Activated CD4-positive, alpha-beta T cell treated with anti-CD3 and anti-CD28 coated beads, Interleukin-2, amount 50 U/mL, for 1 hour (primary cell): ENCODE data around the gene RGPD5.
"Not testable (repeated sequence)": the region's sequence is repeated elsewhere in the genome, so short reads cannot be mapped to it uniquely, and the experiment has no call there.

Experiments used
- DNase-seq: peaks from one replicate; pipeline ENCODE4 v3.0.0-alpha.2; 2020

The RGPD5 gene

GRCh38 chr2:109794074-109794737 is at the start of gene RGPD5:
Gene RGPD5, plus strand, starts transcription at chr2:109794305. Its CDS starts 161 bp downstream, at chr2:109794466.
- not testable (repeated sequence) for DNase-seq

- not testable (repeated sequence) for DNase-seq
Measured at GRCh38 chr2:109751572-109751971, 42.5 kb upstream of the RGPD5 start.

GRCh38 chr2:109757163-109757824 is 36.8 kb upstream of the RGPD5 start:
- DNase-seq: not testable (repeated sequence)

- not testable (repeated sequence) for DNase-seq
Measured at GRCh38 chr2:109760265-109761042, 33.7 kb upstream of the RGPD5 start.

- DNase-seq: not testable (repeated sequence)
Measured at GRCh38 chr2:109761043-109761454, 33.1 kb upstream of the RGPD5 start.

GRCh38 chr2:109761976-109762375 is 32.1 kb upstream of the RGPD5 start:
- not testable (repeated sequence) for DNase-seq

- not testable (repeated sequence) for DNase-seq
Measured at GRCh38 chr2:109766074-109766473, 28.0 kb upstream of the RGPD5 start.

- DNase-seq: not testable (repeated sequence)
Measured at GRCh38 chr2:109766886-109767578, 27.1 kb upstream of the RGPD5 start.

- DNase-seq: not testable (repeated sequence)
Measured at GRCh38 chr2:109768934-109769333, 25.2 kb upstream of the RGPD5 start.

- DNase-seq: not testable (repeated sequence)
Measured at GRCh38 chr2:109779118-109779517, 15.0 kb upstream of the RGPD5 start.

- not testable (repeated sequence) for DNase-seq
Measured at GRCh38 chr2:109781147-109781816, 12.8 kb upstream of the RGPD5 start.

- not testable (repeated sequence) for DNase-seq
Measured at GRCh38 chr2:109782446-109782993, 11.6 kb upstream of the RGPD5 start.

GRCh38 chr2:109791530-109792279 is 2.4 kb upstream of the RGPD5 start:
- DNase-seq: not testable (repeated sequence)

- DNase-seq: not testable (repeated sequence)
Measured at GRCh38 chr2:109792659-109793058, 1.4 kb upstream of the RGPD5 start.

GRCh38 chr2:109871129-109871751 is 77.1 kb downstream of the RGPD5 start:
- not testable (repeated sequence) for DNase-seq

GRCh38 chr2:109876625-109877024 is 82.5 kb downstream of the RGPD5 start:
- DNase-seq: not testable (repeated sequence)

- not testable (repeated sequence) for DNase-seq
Measured at GRCh38 chr2:109882112-109882511, 88.0 kb downstream of the RGPD5 start.

- not testable (repeated sequence) for DNase-seq
Measured at GRCh38 chr2:109888414-109888813, 94.3 kb downstream of the RGPD5 start.

- DNase-seq: not testable (repeated sequence)
Measured at GRCh38 chr2:109889909-109890308, 95.8 kb downstream of the RGPD5 start.

- DNase-seq: not testable (repeated sequence)
Measured at GRCh38 chr2:109891024-109891423, 96.9 kb downstream of the RGPD5 start.

GRCh38 chr2:109893736-109894135 is 99.6 kb downstream of the RGPD5 start:
- DNase-seq: not testable (repeated sequence)
